ENCODE data around the gene CORO2B. TPM values are rescaled to one million over a fixed set of nuclear protein-coding genes. Genes with fewer than 3 reads are reported as not detected.
A peak's percentile ranks its signal among the peaks of the same experiment; 100 is the strongest.

The CORO2B gene
- polyA plus RNA-seq, 1 of the 3 experiments (the other 2 are of a cell fraction) = 3.6 TPM

GRCh38 chr15:68691705-68692104, 112.9 kb downstream of the CORO2B start (continued):
- TF ChIP-seq CTCF (IDR thresholded peaks at IDR 0.05) (no peak), SMC3 (IDR thresholded peaks at IDR 0.05; ENCODE audit: low read depth, low read length) (no peak), FOXJ3 (CRISPR knock-in tag; IDR thresholded peaks at IDR 0.05) (no peak), RCOR1 (IDR thresholded peaks at IDR 0.05; ENCODE audit: low read length) (peak; percentile 59; the same call in 1 of the 2 replicates), USF2 (IDR thresholded peaks at IDR 0.05; ENCODE audit: borderline replicate concordance, low read depth, low read length) (no peak), MAX (IDR thresholded peaks at IDR 0.05; ENCODE audit: low read depth) (no peak), EZH2phosphoT487 (IDR thresholded peaks at IDR 0.05; ENCODE audit: borderline replicate concordance, low read depth) (no peak), MEF2A (IDR thresholded peaks at IDR 0.05; ENCODE audit: borderline replicate concordance, low read depth) (no peak), NRF1 (IDR thresholded peaks at IDR 0.05; ENCODE audit: low read depth, low read length) (no peak), TCF12 (IDR thresholded peaks at IDR 0.05) (no peak), CHD2 (IDR thresholded peaks at IDR 0.05; ENCODE audit: low read length, partially characterized antibody) (peak; percentile 8), POLR2AphosphoS5 (IDR thresholded peaks at IDR 0.05; ENCODE audit: low read depth, low read length) (no peak), RFX5 (IDR thresholded peaks at IDR 0.05; ENCODE audit: low read length) (no peak), MXI1 (IDR thresholded peaks at IDR 0.05; ENCODE audit: low read depth, low read length) (peak; percentile 48; the same call in 1 of the 2 replicates), USF1 (IDR thresholded peaks at IDR 0.05; ENCODE audit: borderline replicate concordance, low read depth) (no peak), TAF1 (IDR thresholded peaks at IDR 0.05; ENCODE audit: borderline replicate concordance, low read depth, low read length) (no peak), ELF1 (IDR thresholded peaks at IDR 0.05) (no peak), SIN3A (IDR thresholded peaks at IDR 0.05; ENCODE audit: borderline replicate concordance, low read depth, low read length) (no peak), YY1 (IDR thresholded peaks at IDR 0.05; ENCODE audit: low read depth) (no peak), GABPA (IDR thresholded peaks at IDR 0.05; ENCODE audit: low read depth) (no peak), REST (IDR thresholded peaks at IDR 0.05; ENCODE audit: low read depth, low read length) (no peak)
